Lower leg skin (tissue), 4 donors: ENCODE data around the gene CAMTA1. TPM values are rescaled to one million over a fixed set of nuclear protein-coding genes. Genes with fewer than 3 reads are reported as not detected.

Experiments
- DNase-seq, 2 donors: peaks; one replicate each; pipeline ENCODE4 v3.0.0-alpha.2; 2019; ENCODE audit warnings: low spot score in 2 of 2
- H3K4me3 ChIP-seq: fragments of 200-600 bp; sonication (generic); 2 replicates; pipeline ENCODE4 v1.5.1; 2017; ENCODE audit warnings: mild to moderate bottlenecking, low read depth; ENCODE audit not compliant: poor library complexity, severe bottlenecking
- CTCF ChIP-seq, 3 donors: fragments of 450-650 bp; IDR thresholded peaks; one replicate each; pipeline ENCODE4 v1.5.1; 2016; ENCODE audit warnings: antibody characterized with exemption in 3 of 3, mild to moderate bottlenecking in 3 of 3, moderate library complexity in 2 of 3
- POLR2A ChIP-seq, 2 donors: fragments of 450-650 bp; IDR thresholded peaks; one replicate each; pipeline ENCODE4 v1.6.1; 2016 to 2017; ENCODE audit warnings: antibody characterized with exemption in 2 of 2, mild to moderate bottlenecking in 1 of 2, moderate library complexity in 1 of 2
- WGBS, 2 donors: methylation state at CpG; one replicate each; pipeline ENCODE4 v1.1.5; 2018; 5-methylcytosine and 5-hydroxymethylcytosine counted together
- intact Hi-C: fragments of 100-400 bp; cut with DNase I; formaldehyde crosslinking; loops from one replicate; pipeline ENCODE4 v1.15.0; 2023; ENCODE audit warnings: low total_unique reads
- total RNA-seq, 4 donors: library from RNA; depleted of rRNA; stranded (reverse); fragments of >200 nt; gene quantifications; one replicate each; pipeline ENCODE4 v1.1.0, GENCODE V29; 2016

Gene CAMTA1
- total RNA-seq, 4 donors from 2014 or later, result 24.4 to 52.3 (median 32.9) TPM

GRCh38 chr1:7009741-7010525 is 224.7 kb downstream of the CAMTA1 start:
- intact Hi-C loops, result no loop called here
- DNase-seq, result peak in 1 of 2 donors; percentile 79
- no peak overlapping the region for H3K4me3 ChIP-seq
- TF ChIP-seq CTCF (IDR thresholded peaks at IDR 0.05), result no peak
- TF ChIP-seq POLR2A (IDR thresholded peaks at IDR 0.05), result no peak
- 81 to 89% methylated on average over 12 to 16 of the region's 16 CpGs for WGBS, 2 donors

- peak in 1 of 2 donors; percentile 72 for DNase-seq
- TF ChIP-seq POLR2A (IDR thresholded peaks at IDR 0.05), result no peak
- no peak for TF ChIP-seq CTCF (IDR thresholded peaks at IDR 0.05)
- intact Hi-C loops, result no loop called here
- no peak overlapping the region for H3K4me3 ChIP-seq
- 66 to 68% methylated on average over 13 of the region's 13 CpGs for WGBS, 2 donors
Measured at GRCh38 chr1:7010534-7011200, 225.4 kb downstream of the CAMTA1 start.

GRCh38 chr1:7011826-7012225 is 226.6 kb downstream of the CAMTA1 start:
- TF ChIP-seq CTCF (IDR thresholded peaks at IDR 0.05), result no peak
- no peak for TF ChIP-seq POLR2A (IDR thresholded peaks at IDR 0.05)
- 88 to 92% methylated on average over 9 of the region's 9 CpGs for WGBS, 2 donors
- DNase-seq, result peak in 1 of 2 donors; percentile 28
- no peak overlapping the region for H3K4me3 ChIP-seq
- intact Hi-C loops, result no loop called here

- H3K4me3 ChIP-seq, result no peak overlapping the region
- TF ChIP-seq POLR2A (IDR thresholded peaks at IDR 0.05) (no peak), CTCF (IDR thresholded peaks at IDR 0.05) (no peak)
- peak in 1 of 2 donors; percentile 28 for DNase-seq
- intact Hi-C loops, result no loop called here
- 86 to 87% methylated on average over 14 of the region's 14 CpGs for WGBS, 2 donors
Measured at GRCh38 chr1:7012461-7012924, 227.2 kb downstream of the CAMTA1 start.

- intact Hi-C loops, result no loop called here
- TF ChIP-seq POLR2A (IDR thresholded peaks at IDR 0.05) (no peak), CTCF (IDR thresholded peaks at IDR 0.05) (no peak)
- peak in 1 of 2 donors; percentile 61 for DNase-seq
- H3K4me3 ChIP-seq, result no peak overlapping the region
- 76 to 80% methylated on average over 16 to 18 of the region's 18 CpGs for WGBS, 2 donors
Measured at GRCh38 chr1:7013833-7014639, 228.8 kb downstream of the CAMTA1 start.
